Measurements from ENCODE around the gene TCF25.
A peak's percentile ranks its signal among the peaks of the same experiment; 100 is the strongest.

The TCF25 gene

GRCh38 chr16:89873109-89873971 lies at the start of gene TCF25 (continued):
- peak; percentile 62 for TF ChIP-seq CTCF (tag by site-specific recombination; IDR thresholded peaks at IDR 0.05)
- TF ChIP-seq ZNF114 (tag by site-specific recombination; IDR thresholded peaks at IDR 0.05): no peak
- TF ChIP-seq SALL2 (tag by site-specific recombination; IDR thresholded peaks at IDR 0.05; ENCODE audit: borderline replicate concordance): no peak
- no peak for TF ChIP-seq ZNF138 (tag by site-specific recombination; IDR thresholded peaks at IDR 0.05; ENCODE audit: borderline replicate concordance)
- TF ChIP-seq ZSCAN18 (tag by site-specific recombination; IDR thresholded peaks at IDR 0.05): 0 out of 2 replicates have a peak, but pooled peaks have one; percentile 19
- TF ChIP-seq ZNF423 (tag by site-specific recombination; IDR thresholded peaks at IDR 0.05): peak; percentile 97
- no peak for TF ChIP-seq RBAK (tag by site-specific recombination; IDR thresholded peaks at IDR 0.05)
- peak; percentile 94 for TF ChIP-seq ZNF366 (tag by site-specific recombination; conservative IDR thresholded peaks at IDR 0.05)
- TF ChIP-seq GLIS2 (tag by site-specific recombination; IDR thresholded peaks at IDR 0.05): peak; percentile 73; the same call in 1 of the 2 replicates
- TF ChIP-seq ZNF660 (tag by site-specific recombination; IDR thresholded peaks at IDR 0.05): peak; percentile 15
- TF ChIP-seq AEBP2 (tag by site-specific recombination; IDR thresholded peaks at IDR 0.05; ENCODE audit: borderline replicate concordance): no peak
- peak; percentile 44; the same call in 1 of the 2 replicates for TF ChIP-seq ZSCAN5A (tag by site-specific recombination; IDR thresholded peaks at IDR 0.05)
- no peak for TF ChIP-seq ZNF664 (tag by site-specific recombination; IDR thresholded peaks at IDR 0.05)
- TF ChIP-seq KLF16 (tag by site-specific recombination; IDR thresholded peaks at IDR 0.05): peak; percentile 50
- no peak for TF ChIP-seq GLI2 (tag by site-specific recombination; IDR thresholded peaks at IDR 0.05; ENCODE audit: borderline replicate concordance, low read depth)
- no peak for TF ChIP-seq ZNF433 (tag by site-specific recombination; IDR thresholded peaks at IDR 0.05; ENCODE audit: low read depth)
- no peak for TF ChIP-seq MYNN (tag by site-specific recombination; IDR thresholded peaks at IDR 0.05; ENCODE audit: borderline replicate concordance)
- peak; percentile 78 for TF ChIP-seq ZNF585B (tag by site-specific recombination; IDR thresholded peaks at IDR 0.05)
- TF ChIP-seq ZNF341 (tag by site-specific recombination; IDR thresholded peaks at IDR 0.05; ENCODE audit: low read depth): peak; percentile 68
- TF ChIP-seq KLF9 (tag by site-specific recombination; IDR thresholded peaks at IDR 0.05; ENCODE audit: low read depth): no peak
- TF ChIP-seq ZBTB11 (tag by site-specific recombination; conservative IDR thresholded peaks at IDR 0.05; ENCODE audit: low read depth): 0 out of 2 replicates have a peak, but pooled peaks have one; percentile 5
- no peak for TF ChIP-seq ZSCAN16 (tag by site-specific recombination; IDR thresholded peaks at IDR 0.05)
- no peak; the same call in 1 of the 2 replicates for TF ChIP-seq PRDM2 (tag by site-specific recombination; IDR thresholded peaks at IDR 0.05; ENCODE audit: borderline replicate concordance)

Data from HEK293 (cell line).